Gastrocnemius medialis (tissue), 4 donors: ENCODE data around the gene SLC17A9. TPM values are rescaled to one million over a fixed set of nuclear protein-coding genes. Genes with fewer than 3 reads are reported as not detected.
A peak's percentile ranks its signal among the peaks of the same experiment; 100 is the strongest.

Source experiments
- ATAC-seq, 2 donors: fragments of 150-250 bp; one replicate each; pipeline ENCODE4 v1.9.1; 2016
- DNase-seq, 2 donors: peaks; one replicate each; pipeline ENCODE4 v3.0.0-alpha.2; 2019
- H3K27ac ChIP-seq, 4 donors: fragments of 200-600 bp; sonication (generic); 1 replicate in 1 of 4; 2 replicates in 3 of 4; pipeline ENCODE4 v1.5.1; 2016 to 2018; ENCODE audit warnings: mild to moderate bottlenecking in 2 of 4, moderate library complexity in 1 of 4
- H3K27me3 ChIP-seq, 3 donors: fragments of 200-600 bp; sonication (generic) in 2 of 3; 1 replicate in 1 of 3; 2 replicates in 2 of 3; pipeline versions ENCODE4 v1.5.1 to v1.6.0; 2016 to 2019; ENCODE audit warnings: mild to moderate bottlenecking in 1 of 3, moderate library complexity in 1 of 3
- H3K36me3 ChIP-seq, 2 donors: fragments of 200-600 bp; sonication (generic) in 1 of 2; one replicate each; pipeline ENCODE4 v1.5.1; 2017 to 2018
- H3K4me1 ChIP-seq, 2 donors: fragments of 200-600 bp; sonication (generic) in 1 of 2; one replicate each; pipeline ENCODE4 v1.5.1; 2016 to 2017; ENCODE audit warnings: mild to moderate bottlenecking in 2 of 2
- H3K4me3 ChIP-seq, 4 donors: fragments of 200-600 bp; sonication (generic) in 3 of 4; 1 replicate in 1 of 4; 2 replicates in 3 of 4; pipeline ENCODE4 v1.5.1; 2016 to 2019; ENCODE audit warnings: mild to moderate bottlenecking in 2 of 4
- H3K9me3 ChIP-seq, 3 donors: fragments of 200-600 bp; sonication (generic) in 2 of 3; 1 replicate in 1 of 3; 2 replicates in 2 of 3; pipeline ENCODE4 v1.5.1; 2016 to 2019
- POLR2A ChIP-seq, 2 donors: fragments of 450-650 bp; IDR thresholded peaks; one replicate each; pipeline ENCODE4 v1.6.1; 2017; ENCODE audit warnings: antibody characterized with exemption in 2 of 2, mild to moderate bottlenecking in 2 of 2, moderate library complexity in 2 of 2
- in situ Hi-C, 4 donors: fragments of 200-750 bp; cut with MboI; loops; one replicate each; pipeline versions ENCODE4 v1.15.0 to v1.8.0; 2017; ENCODE audit warnings: low sequenced_read_pairs in 4 of 4
- intact Hi-C: fragments of 100-400 bp; cut with DNase I; formaldehyde crosslinking; loops from one replicate; pipeline ENCODE4 v1.15.1; 2023; ENCODE audit warnings: low total_unique reads
- total RNA-seq, 4 donors: library from RNA; depleted of rRNA; stranded (reverse); fragments of >200 nt; gene quantifications; one replicate each; pipeline versions ENCODE4 v1.1.0 to v1.2.3, GENCODE V29; 2016
- TF ChIP-seq, protein P1 (sequence below), 5 experiments: fragments of 450-650 bp in 3 of 5; fragments of 200-600 bp in 2 of 5; sonication (generic) in 2 of 5; IDR thresholded peaks in 4 of 5; conservative IDR thresholded peaks in 1 of 5; 1 replicate in 4 of 5; 2 replicates in 1 of 5; pipeline ENCODE4 v1.5.1; 2016 to 2019; ENCODE audit warnings: antibody characterized with exemption in 5 of 5, mild to moderate bottlenecking in 3 of 5, moderate library complexity in 3 of 5

SLC17A9 gene
- total RNA-seq, 4 donors from 2014 or later = 0.55 to 2.4 (median 1.2) TPM

DNA sequence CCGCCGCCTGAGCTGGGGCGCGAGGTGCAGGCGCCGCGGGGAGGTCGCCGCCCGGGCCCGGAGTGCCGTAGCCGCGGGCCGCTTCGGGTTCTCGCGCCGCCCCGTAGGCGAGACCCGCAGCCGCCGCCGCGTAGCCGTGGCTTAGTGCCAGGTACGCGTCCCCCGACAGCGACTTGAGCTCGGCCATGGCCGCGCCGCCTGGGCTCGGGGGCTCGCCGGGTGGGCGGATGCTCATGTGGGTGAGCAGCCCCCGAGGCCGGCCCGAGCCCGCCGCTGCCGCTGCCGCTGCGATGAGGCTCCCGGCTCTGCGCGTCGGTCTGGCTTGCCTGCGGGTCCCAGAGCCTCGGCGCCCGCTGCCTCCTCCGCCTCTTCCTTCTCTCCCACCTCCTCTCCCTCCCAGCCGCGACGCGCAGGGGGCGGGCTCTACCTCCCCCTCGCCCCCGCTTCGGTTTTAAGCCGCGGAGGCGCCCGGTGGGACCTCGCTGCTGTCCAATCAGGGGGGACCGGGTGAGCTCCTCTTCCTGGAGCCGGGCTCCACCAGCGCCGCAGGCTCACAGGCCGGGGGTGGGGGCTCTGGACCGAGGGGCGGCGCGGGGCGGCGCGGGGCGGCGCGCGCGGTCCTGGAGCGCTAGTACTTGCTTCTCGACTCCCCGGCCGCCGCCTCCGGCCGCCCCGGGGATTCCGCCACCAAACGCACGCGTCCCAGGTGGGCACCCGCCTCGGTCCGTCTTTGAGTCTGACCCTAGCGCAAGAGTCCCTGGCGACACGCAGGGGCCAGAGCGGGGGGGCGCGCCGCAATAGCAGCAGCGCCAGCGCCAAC is 54.2 kb downstream of the SLC17A9 start, which contains the start of gene BHLHE23:
BHLHE23 (minus strand) TSS at position 425 of the 820 bp plus-strand sequence; CDS start at position 235, 190 bp downstream.
- no peak within 1 kb of the TSS for H3K4me3 ChIP-seq

DNA sequence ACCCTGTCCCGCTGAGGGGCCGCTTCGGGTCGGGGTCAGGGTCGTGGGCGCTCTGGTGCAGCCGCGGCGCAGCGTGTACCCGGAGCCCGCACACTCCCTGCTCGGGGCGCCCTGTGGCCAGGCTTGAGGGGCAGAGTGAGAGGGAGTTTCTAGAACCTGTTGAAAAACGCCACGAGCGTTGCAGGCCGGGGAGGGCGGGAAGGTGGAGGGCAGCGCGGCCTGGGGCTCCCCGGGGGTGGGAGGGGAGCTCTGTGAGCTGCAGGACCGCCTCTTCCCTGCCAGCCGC is 54.8 kb downstream of the SLC17A9 start:
- intact Hi-C loops (no loop called here), in situ Hi-C loops (loop anchor here in 1 of 4 donors (25.0 kb wide), 1 partner anchor 120 kb away; no protein-coding TSS in a partner anchor)
- H3K4me1 ChIP-seq = peaks cover 5 to 7% of the 10 kb centered on the region in 2 donors

More for the DNA sequence above, 54.2 kb downstream of the SLC17A9 start, which contains the start of gene BHLHE23:
- in situ Hi-C loops = loop anchor here in 1 of 4 donors (25.0 kb wide), 1 partner anchor 119 kb away; no protein-coding TSS in a partner anchor
- H3K27me3 ChIP-seq = peaks cover 83 to 93% (median 90%) of the 10 kb centered on the region in 3 donors
- no peak for ATAC-seq
- no peak for DNase-seq
- no peak within 1 kb of the TSS for H3K27ac ChIP-seq
- no peak for TF ChIP-seq POLR2A (IDR thresholded peaks at IDR 0.05)
- TF ChIP-seq, protein P1, sequence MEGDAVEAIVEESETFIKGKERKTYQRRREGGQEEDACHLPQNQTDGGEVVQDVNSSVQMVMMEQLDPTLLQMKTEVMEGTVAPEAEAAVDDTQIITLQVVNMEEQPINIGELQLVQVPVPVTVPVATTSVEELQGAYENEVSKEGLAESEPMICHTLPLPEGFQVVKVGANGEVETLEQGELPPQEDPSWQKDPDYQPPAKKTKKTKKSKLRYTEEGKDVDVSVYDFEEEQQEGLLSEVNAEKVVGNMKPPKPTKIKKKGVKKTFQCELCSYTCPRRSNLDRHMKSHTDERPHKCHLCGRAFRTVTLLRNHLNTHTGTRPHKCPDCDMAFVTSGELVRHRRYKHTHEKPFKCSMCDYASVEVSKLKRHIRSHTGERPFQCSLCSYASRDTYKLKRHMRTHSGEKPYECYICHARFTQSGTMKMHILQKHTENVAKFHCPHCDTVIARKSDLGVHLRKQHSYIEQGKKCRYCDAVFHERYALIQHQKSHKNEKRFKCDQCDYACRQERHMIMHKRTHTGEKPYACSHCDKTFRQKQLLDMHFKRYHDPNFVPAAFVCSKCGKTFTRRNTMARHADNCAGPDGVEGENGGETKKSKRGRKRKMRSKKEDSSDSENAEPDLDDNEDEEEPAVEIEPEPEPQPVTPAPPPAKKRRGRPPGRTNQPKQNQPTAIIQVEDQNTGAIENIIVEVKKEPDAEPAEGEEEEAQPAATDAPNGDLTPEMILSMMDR (IDR thresholded peaks at IDR 0.05 in 4 of 5, conservative IDR thresholded peaks at IDR 0.05 in 1 of 5) = no peak
- H3K9me3 ChIP-seq = no peaks in the 10 kb centered on the region
- H3K36me3 ChIP-seq = no peaks in the 10 kb centered on the region
- peaks cover 5 to 7% of the 10 kb centered on the region in 2 donors for H3K4me1 ChIP-seq
- intact Hi-C loops = no loop called here

DNA sequence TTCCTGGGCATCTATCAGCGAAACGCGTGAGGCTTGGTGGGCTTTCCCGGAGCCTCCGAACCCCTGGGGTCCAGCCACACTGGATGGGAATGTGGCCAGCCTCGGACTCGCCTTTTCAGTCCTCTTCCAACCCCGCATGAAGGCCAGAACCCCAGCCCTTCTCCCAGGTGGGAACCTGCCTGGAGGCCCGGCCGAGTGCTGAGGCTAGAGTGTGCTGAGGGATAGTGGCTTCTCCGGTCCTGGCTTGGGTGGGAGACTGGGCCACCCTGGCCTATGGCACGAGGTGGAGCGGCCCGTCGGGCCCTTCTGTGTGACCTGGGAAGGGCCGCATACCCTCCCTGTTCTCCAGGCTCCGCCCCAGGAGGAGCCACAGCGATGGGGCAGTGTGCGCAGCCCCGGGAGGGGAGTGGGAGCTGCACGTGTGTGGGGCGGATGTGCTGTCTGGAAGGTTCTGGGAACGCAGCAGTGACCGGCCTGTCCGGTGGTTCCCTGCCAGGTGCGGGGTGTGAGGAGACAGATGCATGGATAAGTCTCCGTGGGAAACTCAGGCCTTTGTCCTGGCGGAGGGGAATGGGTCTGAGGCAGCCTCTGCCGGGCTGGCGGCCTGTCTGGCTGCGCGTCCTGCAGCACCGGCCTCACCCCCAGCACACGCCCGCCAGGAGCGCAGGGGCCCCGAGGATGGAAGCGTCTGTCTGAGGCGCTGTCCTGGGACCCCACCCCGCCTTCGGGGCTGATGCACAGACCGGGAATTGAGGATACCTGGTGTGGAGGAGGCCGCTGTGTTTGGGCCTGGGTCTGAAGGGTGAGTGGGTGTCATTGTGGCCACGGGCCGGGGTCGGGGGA is 55.4 kb downstream of the SLC17A9 start:
- no peak overlapping the region for H3K4me3 ChIP-seq

More for the DNA sequence above, 54.8 kb downstream of the SLC17A9 start:
- no peak for DNase-seq
- H3K27ac ChIP-seq = no peak overlapping the region
- TF ChIP-seq POLR2A (IDR thresholded peaks at IDR 0.05) = no peak
- TF ChIP-seq, protein P1 (IDR thresholded peaks at IDR 0.05 in 4 of 5, conservative IDR thresholded peaks at IDR 0.05 in 1 of 5) = no peak
- H3K27me3 ChIP-seq = peaks cover 88 to 93% (median 88%) of the 10 kb centered on the region in 3 donors
- no peaks in the 10 kb centered on the region for H3K36me3 ChIP-seq
- no peak overlapping the region for H3K4me3 ChIP-seq
- ATAC-seq = no peak
- H3K9me3 ChIP-seq = no peaks in the 10 kb centered on the region

DNA sequence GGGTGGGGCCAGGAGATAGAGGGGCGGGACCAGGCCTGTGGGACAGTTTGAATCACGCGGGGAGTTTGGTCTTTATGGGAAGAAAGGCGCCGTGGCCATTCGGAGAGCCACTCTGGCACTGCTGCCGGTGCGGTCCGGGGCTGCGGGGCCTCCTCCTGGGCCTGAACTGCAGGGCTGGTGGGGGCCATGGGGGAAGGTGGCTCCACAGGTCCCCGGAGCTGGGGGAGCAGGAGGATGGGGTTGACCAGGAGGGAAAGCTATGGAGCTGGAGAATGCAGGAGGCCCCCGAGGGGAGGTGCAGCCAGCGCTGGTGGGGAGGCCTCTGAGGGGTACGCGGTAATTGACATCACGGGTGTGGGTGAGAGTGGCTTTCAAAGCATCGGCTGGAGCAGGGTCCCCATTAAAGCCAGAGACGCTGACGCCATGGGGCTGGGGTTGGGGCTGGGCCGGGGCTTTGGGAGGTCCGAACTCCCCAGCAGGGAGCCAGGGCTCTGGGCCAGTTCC is 56.1 kb downstream of the SLC17A9 start:
- ATAC-seq = peak in 1 of 2 donors; percentile 16
- no peak for DNase-seq
- in situ Hi-C loops (loop anchor here in 1 of 4 donors (25.0 kb wide), 1 partner anchor 121 kb away; no protein-coding TSS in a partner anchor), intact Hi-C loops (loop anchor here (1.0 kb wide), 3 partner anchors 36 to 135 kb away; no protein-coding TSS in a partner anchor)
- Histone ChIP-seq H3K27ac (no peak overlapping the region), H3K36me3 (no peaks in the 10 kb centered on the region), H3K4me3 (peak overlapping the region in 1 of 4 donors; percentile 10), H3K27me3 (peaks cover 84 to 94% (median 86%) of the 10 kb centered on the region in 3 donors), H3K9me3 (no peaks in the 10 kb centered on the region), H3K4me1 (peaks cover 5 to 7% of the 10 kb centered on the region in 2 donors)
- TF ChIP-seq, protein P1 (IDR thresholded peaks at IDR 0.05 in 4 of 5, conservative IDR thresholded peaks at IDR 0.05 in 1 of 5) = no peak
- no peak for TF ChIP-seq POLR2A (IDR thresholded peaks at IDR 0.05)

More for the DNA sequence above, 55.4 kb downstream of the SLC17A9 start:
- Histone ChIP-seq H3K27me3 (peaks cover 88 to 93% (median 89%) of the 10 kb centered on the region in 3 donors), H3K27ac (no peak overlapping the region), H3K4me1 (peaks cover 5 to 7% of the 10 kb centered on the region in 2 donors), H3K9me3 (no peaks in the 10 kb centered on the region), H3K36me3 (no peaks in the 10 kb centered on the region)
- no peak for ATAC-seq
- TF ChIP-seq POLR2A (IDR thresholded peaks at IDR 0.05) = no peak
- DNase-seq = no peak
- in situ Hi-C loops (loop anchor here in 1 of 4 donors (25.0 kb wide), 1 partner anchor 121 kb away; no protein-coding TSS in a partner anchor), intact Hi-C loops (no loop called here)
